ENCODE data around the gene CNR1.

CNR1 gene

DNA sequence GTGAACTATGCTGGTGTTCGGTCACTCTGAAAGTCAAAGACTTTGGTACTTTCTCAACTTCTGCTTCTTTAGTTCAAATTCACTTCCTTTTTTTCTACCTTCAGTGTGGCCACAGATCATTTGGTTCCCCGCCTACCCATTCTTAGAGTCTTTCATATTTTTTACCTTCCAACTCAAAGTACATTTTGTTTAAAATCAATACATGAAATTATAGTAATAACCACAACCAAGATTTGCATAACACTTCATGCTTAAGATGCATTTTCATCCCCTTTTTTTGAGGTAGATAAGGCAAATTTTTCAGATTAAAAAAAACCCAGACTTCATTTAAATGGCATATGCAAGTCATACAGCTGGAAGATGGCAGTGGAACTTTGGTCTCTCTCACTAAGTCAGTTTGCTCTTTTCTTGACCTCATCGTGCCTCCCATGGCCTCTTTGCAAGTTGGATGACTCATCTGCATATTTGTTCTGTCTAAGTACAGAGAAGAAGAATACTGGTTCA, 11.9 kb upstream of the CNR1 start:
- Histone ChIP-seq H3K18ac (ENCODE audit: low read length) (no peak overlapping the region), H3K14ac (ENCODE audit: low read length) (no peak overlapping the region), H3K4ac (ENCODE audit: low read length) (no peak overlapping the region), H2AFZ (ENCODE audit: low read length) (no peak overlapping the region), H3K36me3 (replicated peaks in 1 of 2; ENCODE audit: control insufficient read depth in 2 of 2, insufficient read depth in 2 of 2, low read length in 2 of 2) (no peaks in the 10 kb centered on the region), H3K9ac (ENCODE audit: low read depth, low read length, poor library complexity) (no peak overlapping the region), H3K4me3 (ENCODE audit: low read length in 2 of 2) (no peak overlapping the region), H3K27me3 (ENCODE audit: control insufficient read depth in 3 of 3, insufficient read depth in 3 of 3, low read depth in 1 of 3, low read length in 3 of 3) (no peaks in the 10 kb centered on the region), H3K9me3 (replicated peaks in 1 of 2; ENCODE audit: control insufficient read depth in 2 of 2, insufficient read depth in 1 of 2, low read depth in 1 of 2, low read length in 2 of 2) (no peaks in the 10 kb centered on the region), H4K91ac (ENCODE audit: low read depth, low read length, poor library complexity) (no peak overlapping the region), H3K4me2 (ENCODE audit: insufficient read depth, low read length, poor library complexity, severe bottlenecking) (no peak overlapping the region), H3K23ac (ENCODE audit: low read depth, low read length, poor library complexity) (no peak overlapping the region), H3K27ac (replicated peaks; ENCODE audit: low read length) (no peak overlapping the region), H2AK5ac (ENCODE audit: low read depth, low read length) (no peak overlapping the region), H3K79me1 (ENCODE audit: low read depth, low read length) (no peaks in the 10 kb centered on the region), H2BK12ac (ENCODE audit: low read length) (no peak overlapping the region), H3K4me1 (ENCODE audit: control insufficient read depth in 2 of 2, insufficient read depth in 1 of 2, low read depth in 1 of 2, low read length in 2 of 2) (no peaks in the 10 kb centered on the region), H2BK5ac (ENCODE audit: low read length) (no peak overlapping the region), H4K8ac (ENCODE audit: low read depth, low read length) (no peak overlapping the region), H2BK15ac (ENCODE audit: low read length) (no peak overlapping the region), H2BK120ac (ENCODE audit: low read depth, low read length) (no peak overlapping the region)
- no peak for DNase-seq (ENCODE audit: low spot score)
- WGBS, 2 donors (ENCODE audit: extremely low coverage in 2 of 2, insufficient read length in 2 of 2, insufficient replicate concordance in 1 of 2), result no CpG with 5 or more reads among the region's 3 CpGs

DNA sequence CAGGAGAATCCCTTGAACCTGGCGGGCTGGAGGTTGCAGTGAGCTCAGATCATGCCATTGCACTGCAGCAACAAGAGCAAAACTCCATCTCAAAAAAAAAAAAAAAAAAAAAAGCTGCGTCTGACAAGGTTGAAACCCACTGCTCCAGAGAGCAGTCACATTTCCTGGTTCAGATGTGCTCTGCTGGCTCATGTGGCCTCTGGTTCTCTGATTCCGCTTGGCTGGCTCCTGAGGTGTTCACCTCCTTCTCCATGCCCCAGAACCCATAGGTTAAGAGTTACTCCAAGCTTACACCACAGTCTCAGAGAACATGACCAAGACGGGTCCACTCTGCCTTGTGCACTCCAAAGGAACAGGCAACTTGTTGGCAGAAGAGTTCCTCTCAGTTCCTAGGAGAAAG, 8.8 kb upstream of the CNR1 start:
- no peak overlapping the region for H2BK12ac ChIP-seq (ENCODE audit: low read length)
- no peak overlapping the region for H2BK120ac ChIP-seq (ENCODE audit: low read depth, low read length)
- H3K79me1 ChIP-seq (ENCODE audit: low read depth, low read length), result no peaks in the 10 kb centered on the region
- no peak overlapping the region for H3K23ac ChIP-seq (ENCODE audit: low read depth, low read length, poor library complexity)
- no peak overlapping the region for H3K9ac ChIP-seq (ENCODE audit: low read depth, low read length, poor library complexity)
- H3K4me2 ChIP-seq (ENCODE audit: insufficient read depth, low read length, poor library complexity, severe bottlenecking), result no peak overlapping the region
- H3K18ac ChIP-seq (ENCODE audit: low read length), result no peak overlapping the region
- no CpG with 5 or more reads among the region's 4 CpGs for WGBS, 2 donors (ENCODE audit: extremely low coverage in 2 of 2, insufficient read length in 2 of 2, insufficient replicate concordance in 1 of 2)
- no peak for DNase-seq (ENCODE audit: low spot score)
- H2AFZ ChIP-seq (ENCODE audit: low read length), result no peak overlapping the region
- H4K8ac ChIP-seq (ENCODE audit: low read depth, low read length), result no peak overlapping the region
- H3K9me3 ChIP-seq (replicated peaks in 1 of 2; ENCODE audit: control insufficient read depth in 2 of 2, insufficient read depth in 1 of 2, low read depth in 1 of 2, low read length in 2 of 2), result no peaks in the 10 kb centered on the region
- H3K4ac ChIP-seq (ENCODE audit: low read length), result no peak overlapping the region
- no peak overlapping the region for H2AK5ac ChIP-seq (ENCODE audit: low read depth, low read length)
- no peak overlapping the region for H3K14ac ChIP-seq (ENCODE audit: low read length)
- no peaks in the 10 kb centered on the region for H3K36me3 ChIP-seq (replicated peaks in 1 of 2; ENCODE audit: control insufficient read depth in 2 of 2, insufficient read depth in 2 of 2, low read length in 2 of 2)
- peaks cover 0 to 6% (median 5%) of the 10 kb centered on the region in 3 experiments for H3K27me3 ChIP-seq (ENCODE audit: control insufficient read depth in 3 of 3, insufficient read depth in 3 of 3, low read depth in 1 of 3, low read length in 3 of 3)
- peak overlapping the region; percentile 38 for H4K91ac ChIP-seq (ENCODE audit: low read depth, low read length, poor library complexity)
- H2BK5ac ChIP-seq (ENCODE audit: low read length), result no peak overlapping the region
- no peaks in the 10 kb centered on the region for H3K4me1 ChIP-seq (ENCODE audit: control insufficient read depth in 2 of 2, insufficient read depth in 1 of 2, low read depth in 1 of 2, low read length in 2 of 2)
- no peak overlapping the region for H3K4me3 ChIP-seq (ENCODE audit: low read length in 2 of 2)
- no peak overlapping the region for H3K27ac ChIP-seq (replicated peaks; ENCODE audit: low read length)
- no peak overlapping the region for H2BK15ac ChIP-seq (ENCODE audit: low read length)

DNA sequence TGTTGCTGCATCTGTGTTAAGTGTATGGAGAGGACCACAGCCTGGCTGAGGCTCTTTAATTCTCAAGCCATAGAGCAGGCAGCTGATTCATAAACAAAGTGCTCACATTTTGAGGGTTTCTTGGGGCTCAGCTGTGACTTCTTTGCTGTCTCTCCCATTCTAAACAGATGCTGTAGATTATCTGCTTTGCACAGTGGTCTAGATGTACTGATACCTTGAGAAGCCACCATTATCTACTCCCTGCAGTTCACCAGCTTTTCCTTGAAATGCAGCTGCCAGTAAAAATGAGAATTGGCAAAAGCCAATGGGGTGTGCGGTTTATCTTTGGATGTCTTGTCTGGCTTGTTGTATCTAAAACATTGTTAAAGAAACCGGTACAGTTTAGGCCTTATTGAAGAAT, 5.2 kb upstream of the CNR1 start:
- Histone ChIP-seq H3K4me3 (ENCODE audit: low read length in 2 of 2) (no peak overlapping the region), H3K27me3 (ENCODE audit: control insufficient read depth in 3 of 3, insufficient read depth in 3 of 3, low read depth in 1 of 3, low read length in 3 of 3) (peaks cover 7 to 41% (median 26%) of the 10 kb centered on the region in 3 experiments), H3K4ac (ENCODE audit: low read length) (no peak overlapping the region), H2BK12ac (ENCODE audit: low read length) (no peak overlapping the region), H3K14ac (ENCODE audit: low read length) (no peak overlapping the region), H3K18ac (ENCODE audit: low read length) (no peak overlapping the region), H2BK5ac (ENCODE audit: low read length) (no peak overlapping the region), H2AFZ (ENCODE audit: low read length) (no peak overlapping the region), H3K4me1 (ENCODE audit: control insufficient read depth in 2 of 2, insufficient read depth in 1 of 2, low read depth in 1 of 2, low read length in 2 of 2) (peaks cover 2% of the 10 kb centered on the region in 2 donors), H4K8ac (ENCODE audit: low read depth, low read length) (no peak overlapping the region), H2BK15ac (ENCODE audit: low read length) (no peak overlapping the region), H3K27ac (replicated peaks; ENCODE audit: low read length) (no peak overlapping the region), H3K23ac (ENCODE audit: low read depth, low read length, poor library complexity) (no peak overlapping the region), H4K91ac (ENCODE audit: low read depth, low read length, poor library complexity) (no peak overlapping the region), H3K9me3 (replicated peaks in 1 of 2; ENCODE audit: control insufficient read depth in 2 of 2, insufficient read depth in 1 of 2, low read depth in 1 of 2, low read length in 2 of 2) (no peaks in the 10 kb centered on the region), H3K36me3 (replicated peaks in 1 of 2; ENCODE audit: control insufficient read depth in 2 of 2, insufficient read depth in 2 of 2, low read length in 2 of 2) (no peaks in the 10 kb centered on the region), H2AK5ac (ENCODE audit: low read depth, low read length) (no peak overlapping the region), H3K9ac (ENCODE audit: low read depth, low read length, poor library complexity) (no peak overlapping the region), H2BK120ac (ENCODE audit: low read depth, low read length) (no peak overlapping the region), H3K79me1 (ENCODE audit: low read depth, low read length) (no peaks in the 10 kb centered on the region), H3K4me2 (ENCODE audit: insufficient read depth, low read length, poor library complexity, severe bottlenecking) (no peak overlapping the region)
- no CpG with 5 or more reads among the region's 2 CpGs for WGBS, 2 donors (ENCODE audit: extremely low coverage in 2 of 2, insufficient read length in 2 of 2, insufficient replicate concordance in 1 of 2)
- DNase-seq (ENCODE audit: low spot score), result no peak

DNA sequence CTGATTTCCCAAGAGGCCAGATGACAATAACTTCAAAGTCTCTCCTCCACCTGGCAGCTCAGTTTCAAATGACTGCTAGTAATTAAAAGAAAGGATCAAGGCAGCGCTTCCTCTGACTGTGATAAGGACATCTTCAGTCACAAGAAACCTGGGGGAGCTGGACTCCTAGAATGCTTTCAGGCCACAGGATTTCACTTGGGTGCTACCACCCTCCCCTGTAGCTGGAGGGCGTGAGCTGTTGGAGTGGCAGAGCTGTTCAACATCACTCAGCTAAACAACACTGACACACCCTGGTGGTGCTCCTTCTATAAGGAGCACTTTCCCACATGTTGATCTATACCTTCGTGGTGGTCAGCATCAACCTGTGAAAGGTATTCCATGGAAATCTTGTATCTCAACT, 2.2 kb upstream of the CNR1 start:
- H3K23ac ChIP-seq (ENCODE audit: low read depth, low read length, poor library complexity), result no peak overlapping the region
- no CpG with 5 or more reads among the region's 3 CpGs for WGBS, 2 donors (ENCODE audit: extremely low coverage in 2 of 2, insufficient read length in 2 of 2, insufficient replicate concordance in 1 of 2)
- H3K18ac ChIP-seq (ENCODE audit: low read length), result no peak overlapping the region
- no peaks in the 10 kb centered on the region for H3K36me3 ChIP-seq (replicated peaks in 1 of 2; ENCODE audit: control insufficient read depth in 2 of 2, insufficient read depth in 2 of 2, low read length in 2 of 2)
- H3K27ac ChIP-seq (replicated peaks; ENCODE audit: low read length), result no peak overlapping the region
- H3K4me2 ChIP-seq (ENCODE audit: insufficient read depth, low read length, poor library complexity, severe bottlenecking), result no peak overlapping the region
- H2BK5ac ChIP-seq (ENCODE audit: low read length), result no peak overlapping the region
- no peaks in the 10 kb centered on the region for H3K9me3 ChIP-seq (replicated peaks in 1 of 2; ENCODE audit: control insufficient read depth in 2 of 2, insufficient read depth in 1 of 2, low read depth in 1 of 2, low read length in 2 of 2)
- no peak overlapping the region for H4K8ac ChIP-seq (ENCODE audit: low read depth, low read length)
- no peak overlapping the region for H3K4ac ChIP-seq (ENCODE audit: low read length)
- no peak overlapping the region for H2BK120ac ChIP-seq (ENCODE audit: low read depth, low read length)
- H3K14ac ChIP-seq (ENCODE audit: low read length), result no peak overlapping the region
- H2AFZ ChIP-seq (ENCODE audit: low read length), result no peak overlapping the region
- no peak overlapping the region for H2BK15ac ChIP-seq (ENCODE audit: low read length)
- DNase-seq (ENCODE audit: low spot score), result no peak
- no peak overlapping the region for H4K91ac ChIP-seq (ENCODE audit: low read depth, low read length, poor library complexity)
- peaks cover 7 to 71% (median 31%) of the 10 kb centered on the region in 3 experiments for H3K27me3 ChIP-seq (ENCODE audit: control insufficient read depth in 3 of 3, insufficient read depth in 3 of 3, low read depth in 1 of 3, low read length in 3 of 3)
- H3K9ac ChIP-seq (ENCODE audit: low read depth, low read length, poor library complexity), result no peak overlapping the region
- no peak overlapping the region for H2AK5ac ChIP-seq (ENCODE audit: low read depth, low read length)
- no peak overlapping the region for H2BK12ac ChIP-seq (ENCODE audit: low read length)
- H3K79me1 ChIP-seq (ENCODE audit: low read depth, low read length), result no peaks in the 10 kb centered on the region
- H3K4me3 ChIP-seq (ENCODE audit: low read length in 2 of 2), result no peak overlapping the region
- peaks cover 2 to 4% of the 10 kb centered on the region in 2 donors for H3K4me1 ChIP-seq (ENCODE audit: control insufficient read depth in 2 of 2, insufficient read depth in 1 of 2, low read depth in 1 of 2, low read length in 2 of 2)
